Measurements from ENCODE around the gene ANKRD10. TPM values are rescaled to one million over a fixed set of nuclear protein-coding genes. Genes with fewer than 3 reads are reported as not detected.

Gene ANKRD10
- total RNA-seq, 1 experiment from 2014 or later: 132 TPM

- no peak overlapping the region for H3K4me3 ChIP-seq (ENCODE audit: low read depth, low read length)
- ChIA-PET CTCF (no interaction called here), POLR2A (no interaction called here)
- no TSS peak for BruUV-seq (replicated peaks)
- intact Hi-C loops (cut with micrococcal nuclease; ENCODE audit: unreplicated experiment): no loop called here
- peaks cover 1% of the 10 kb centered on the region; the same call in 1 of the 2 replicates for H3K27me3 ChIP-seq (replicated peaks; ENCODE audit: control insufficient read depth, insufficient read depth, low read length)
- Mint-ChIP-seq H3K9me3 (ENCODE audit: unreplicated experiment) (peaks cover 28% of the 10 kb centered on the region), H3K4me3 (ENCODE audit: unreplicated experiment) (no peak overlapping the region), H3K36me3 (ENCODE audit: insufficient read depth, unreplicated experiment) (no peaks in the 10 kb centered on the region), H3K27me3 (ENCODE audit: insufficient read depth, unreplicated experiment) (peaks cover 9% of the 10 kb centered on the region), H3K4me1 (ENCODE audit: low read depth, unreplicated experiment) (no peaks in the 10 kb centered on the region), H3K27ac (ENCODE audit: unreplicated experiment) (no peak overlapping the region)
- H3K36me3 ChIP-seq (ENCODE audit: control insufficient read depth, insufficient read depth, low read length): no peaks in the 10 kb centered on the region
- TF ChIP-seq CTCF (IDR thresholded peaks at IDR 0.05; ENCODE audit: insufficient read depth in 1 of 2, low read depth in 1 of 2, low read length in 1 of 2, severe bottlenecking in 1 of 2, unreplicated experiment in 1 of 2): no peak
- H3K9me3 ChIP-seq: peaks cover 13% of the 10 kb centered on the region
- no peaks in the 10 kb centered on the region for H3K4me1 ChIP-seq
- DNase-seq: no peak
Measured at GRCh38 chr13:110936519-110936918, 21.6 kb upstream of the ANKRD10 start.

GRCh38 chr13:110932588-110932987 lies 17.7 kb upstream of the ANKRD10 start:
- BruUV-seq (replicated peaks): no TSS peak
- CTCF ChIA-PET: no interaction called here

GRCh38 chr13:110929104-110929777 lies 14.4 kb upstream of the ANKRD10 start:
- no peak for DNase-seq
- POLR2A ChIA-PET: no interaction called here
- Histone ChIP-seq H3K4me1 (no peaks in the 10 kb centered on the region; the same call in 1 of the 2 replicates), H3K4me3 (ENCODE audit: low read depth, low read length) (no peak overlapping the region), H3K9me3 (peaks cover 13% of the 10 kb centered on the region), H3K36me3 (ENCODE audit: control insufficient read depth, insufficient read depth, low read length) (no peaks in the 10 kb centered on the region), H3K27me3 (replicated peaks; ENCODE audit: control insufficient read depth, insufficient read depth, low read length) (no peaks in the 10 kb centered on the region)
- Mint-ChIP-seq H3K36me3 (ENCODE audit: insufficient read depth, unreplicated experiment) (no peaks in the 10 kb centered on the region), H3K27ac (ENCODE audit: unreplicated experiment) (no peak overlapping the region), H3K9me3 (ENCODE audit: unreplicated experiment) (peaks cover under 1% of the 10 kb centered on the region), H3K27me3 (ENCODE audit: insufficient read depth, unreplicated experiment) (peaks cover 4% of the 10 kb centered on the region), H3K4me3 (ENCODE audit: unreplicated experiment) (no peak overlapping the region), H3K4me1 (ENCODE audit: low read depth, unreplicated experiment) (no peaks in the 10 kb centered on the region)
- TF ChIP-seq CTCF (IDR thresholded peaks at IDR 0.05; ENCODE audit: insufficient read depth in 1 of 2, low read depth in 1 of 2, low read length in 1 of 2, severe bottlenecking in 1 of 2, unreplicated experiment in 1 of 2): no peak
- no TSS peak for BruUV-seq (replicated peaks)
- CTCF ChIA-PET: no interaction called here
- intact Hi-C loops (cut with micrococcal nuclease; ENCODE audit: unreplicated experiment): no loop called here

More at GRCh38 chr13:110932588-110932987, 17.7 kb upstream of the ANKRD10 start:
- Histone ChIP-seq H3K4me1 (no peaks in the 10 kb centered on the region; the same call in 1 of the 2 replicates), H3K27me3 (replicated peaks; ENCODE audit: control insufficient read depth, insufficient read depth, low read length) (no peaks in the 10 kb centered on the region), H3K9me3 (peaks cover 13% of the 10 kb centered on the region), H3K36me3 (ENCODE audit: control insufficient read depth, insufficient read depth, low read length) (no peaks in the 10 kb centered on the region), H3K4me3 (ENCODE audit: low read depth, low read length) (no peak overlapping the region)
- no peaks in the 10 kb centered on the region for H3K4me1 Mint-ChIP-seq (ENCODE audit: low read depth, unreplicated experiment)
- H3K27ac Mint-ChIP-seq (ENCODE audit: unreplicated experiment): no peak overlapping the region
- peaks cover 28% of the 10 kb centered on the region for H3K9me3 Mint-ChIP-seq (ENCODE audit: unreplicated experiment)
- DNase-seq: no peak
- POLR2A ChIA-PET: no interaction called here
- H3K27me3 Mint-ChIP-seq (ENCODE audit: insufficient read depth, unreplicated experiment): peaks cover 5% of the 10 kb centered on the region
- no peaks in the 10 kb centered on the region for H3K36me3 Mint-ChIP-seq (ENCODE audit: insufficient read depth, unreplicated experiment)
- no peak for TF ChIP-seq CTCF (IDR thresholded peaks at IDR 0.05; ENCODE audit: insufficient read depth in 1 of 2, low read depth in 1 of 2, low read length in 1 of 2, severe bottlenecking in 1 of 2, unreplicated experiment in 1 of 2)
- intact Hi-C loops (cut with micrococcal nuclease; ENCODE audit: unreplicated experiment): no loop called here
- no peak overlapping the region for H3K4me3 Mint-ChIP-seq (ENCODE audit: unreplicated experiment)
